Loucy (cell line): ENCODE data around the gene SAMD8.
"Not testable (repeated sequence)": the region's sequence is repeated elsewhere in the genome, so short reads cannot be mapped to it uniquely, and the experiment has no call there.

Experiments used
- H2AFZ ChIP-seq: fragments of 200-600 bp; sonication (generic); 2 replicates; pipeline ENCODE4 v1.6.0; 2016; ENCODE audit warnings: antibody characterized with exemption, mild to moderate bottlenecking, low read length, moderate library complexity
- H3F3A ChIP-seq: fragments of 200-600 bp; 2 replicates; pipeline ENCODE4 v1.6.0; 2016; ENCODE audit warnings: antibody characterized with exemption, low read depth, mild to moderate bottlenecking
- H3K27me3 ChIP-seq: fragments of 200-600 bp; sonication (generic); 2 replicates; pipeline ENCODE4 v1.6.1; 2014; ENCODE audit warnings: low read length, mild to moderate bottlenecking; ENCODE audit not compliant: insufficient read depth, poor library complexity, severe bottlenecking
- H3K36me3 ChIP-seq: fragments of 200-600 bp; sonication (generic); 2 replicates; pipeline ENCODE4 v1.6.1; 2016; ENCODE audit warnings: low read length; ENCODE audit not compliant: insufficient read depth
- H3K4me1 ChIP-seq: fragments of 200-600 bp; sonication (generic); 2 replicates; pipeline ENCODE4 v1.5.1; 2014; ENCODE audit warnings: low read length, mild to moderate bottlenecking; ENCODE audit not compliant: insufficient read depth, poor library complexity, severe bottlenecking
- H3K4me2 ChIP-seq: fragments of 200-600 bp; sonication (generic); 2 replicates; pipeline ENCODE4 v1.6.0; 2014; ENCODE audit warnings: antibody characterized with exemption, low read length, low read depth, mild to moderate bottlenecking; ENCODE audit not compliant: poor library complexity, severe bottlenecking
- H3K4me3 ChIP-seq: fragments of 200-600 bp; sonication (generic); 2 replicates; pipeline ENCODE4 v1.5.1; 2014; ENCODE audit warnings: low read length, mild to moderate bottlenecking, mixed read lengths; ENCODE audit not compliant: poor library complexity, severe bottlenecking
- H3K79me2 ChIP-seq: fragments of 200-600 bp; sonication (generic); 2 replicates; pipeline ENCODE4 v1.6.1; 2014; ENCODE audit warnings: low read length; ENCODE audit not compliant: insufficient read depth
- H3K9ac ChIP-seq: fragments of 200-600 bp; sonication (generic); 2 replicates; pipeline ENCODE4 v1.6.0; 2014; ENCODE audit warnings: mild to moderate bottlenecking, low read depth, low read length, moderate library complexity; ENCODE audit not compliant: poor library complexity, severe bottlenecking
- H3K9me2 ChIP-seq: fragments of 200-600 bp; sonication (generic); replicated peaks from 2 replicates; pipeline ENCODE4 v1.6.1; 2016; ENCODE audit warnings: low read depth, low read length, mixed read lengths
- H3K9me3 ChIP-seq: fragments of 200-600 bp; sonication (generic); 2 replicates; pipeline ENCODE4 v1.6.1; 2014; ENCODE audit warnings: mild to moderate bottlenecking, antibody characterized with exemption, low read length, low read depth; ENCODE audit not compliant: insufficient read depth
- H4K20me1 ChIP-seq: fragments of 200-600 bp; sonication (generic); 2 replicates; pipeline ENCODE4 v1.6.0; 2014; ENCODE audit warnings: antibody characterized with exemption, low read length, mild to moderate bottlenecking; ENCODE audit not compliant: insufficient read depth, poor library complexity, severe bottlenecking
- CTCF ChIP-seq: fragments of 200-600 bp; sonication (generic); conservative IDR thresholded peaks from 2 replicates; pipeline ENCODE4 v1.5.1; 2014; ENCODE audit warnings: mild to moderate bottlenecking, antibody characterized with exemption, low read length
- EZH2phosphoT487 ChIP-seq: fragments of 200-600 bp; IDR thresholded peaks from 2 replicates; pipeline ENCODE4 v1.6.1; 2018; ENCODE audit warnings: antibody characterized with exemption, mild to moderate bottlenecking, moderate library complexity, borderline replicate concordance

The SAMD8 gene

GRCh38 chr10:75187961-75188426 lies 76.5 kb downstream of the SAMD8 start:
- TF ChIP-seq CTCF (peak; percentile 85), EZH2phosphoT487 (no peak)
- no peaks in the 10 kb centered on the region for H3K27me3 ChIP-seq
- H3K9me3 ChIP-seq = no peaks in the 10 kb centered on the region
- 0 out of 2 replicates have a peak overlapping the region, but pooled peaks have one; percentile 37 for H2AFZ ChIP-seq
- no peak overlapping the region for H3K9ac ChIP-seq
- no peaks in the 10 kb centered on the region for H4K20me1 ChIP-seq
- H3K9me2 ChIP-seq = no peaks in the 10 kb centered on the region
- H3F3A ChIP-seq = no peaks in the 10 kb centered on the region
- no peaks in the 10 kb centered on the region for H3K79me2 ChIP-seq
- H3K4me2 ChIP-seq = no peak overlapping the region
- no peak overlapping the region for H3K4me3 ChIP-seq
- H3K36me3 ChIP-seq = no peaks in the 10 kb centered on the region
- no peaks in the 10 kb centered on the region for H3K4me1 ChIP-seq

- not testable (repeated sequence) for H3K79me2 ChIP-seq, H3K27me3 ChIP-seq, H3K4me3 ChIP-seq, H3K4me2 ChIP-seq, H4K20me1 ChIP-seq, H3K9me2 ChIP-seq, H3K9ac ChIP-seq, H3K4me1 ChIP-seq, H2AFZ ChIP-seq, H3K9me3 ChIP-seq, H3F3A ChIP-seq, H3K36me3 ChIP-seq
These were observed 77.1 kb downstream of the SAMD8 start for GRCh38 chr10:75188522-75188921.

GRCh38 chr10:75189266-75190096 lies 78.0 kb downstream of the SAMD8 start:
- no peak overlapping the region for H3K4me2 ChIP-seq
- H3K4me3 ChIP-seq = no peak overlapping the region
- no peak overlapping the region for H2AFZ ChIP-seq
- H3F3A ChIP-seq = no peaks in the 10 kb centered on the region
- no peaks in the 10 kb centered on the region for H4K20me1 ChIP-seq
- no peaks in the 10 kb centered on the region for H3K9me2 ChIP-seq
- no peaks in the 10 kb centered on the region for H3K27me3 ChIP-seq
- H3K9me3 ChIP-seq = no peaks in the 10 kb centered on the region
- H3K9ac ChIP-seq = no peak overlapping the region
- H3K79me2 ChIP-seq = no peaks in the 10 kb centered on the region
- TF ChIP-seq CTCF = no peak
- no peak for TF ChIP-seq EZH2phosphoT487
- no peaks in the 10 kb centered on the region for H3K4me1 ChIP-seq
- no peaks in the 10 kb centered on the region for H3K36me3 ChIP-seq
